ENCODE measurements around the gene CYP2W1. TPM values are rescaled to one million over a fixed set of nuclear protein-coding genes. Genes with fewer than 3 reads are reported as not detected.

Gene CYP2W1
- total and polyA plus RNA-seq, 2 experiments from 2014 or later = 31.1 to 72.3 TPM

DNA sequence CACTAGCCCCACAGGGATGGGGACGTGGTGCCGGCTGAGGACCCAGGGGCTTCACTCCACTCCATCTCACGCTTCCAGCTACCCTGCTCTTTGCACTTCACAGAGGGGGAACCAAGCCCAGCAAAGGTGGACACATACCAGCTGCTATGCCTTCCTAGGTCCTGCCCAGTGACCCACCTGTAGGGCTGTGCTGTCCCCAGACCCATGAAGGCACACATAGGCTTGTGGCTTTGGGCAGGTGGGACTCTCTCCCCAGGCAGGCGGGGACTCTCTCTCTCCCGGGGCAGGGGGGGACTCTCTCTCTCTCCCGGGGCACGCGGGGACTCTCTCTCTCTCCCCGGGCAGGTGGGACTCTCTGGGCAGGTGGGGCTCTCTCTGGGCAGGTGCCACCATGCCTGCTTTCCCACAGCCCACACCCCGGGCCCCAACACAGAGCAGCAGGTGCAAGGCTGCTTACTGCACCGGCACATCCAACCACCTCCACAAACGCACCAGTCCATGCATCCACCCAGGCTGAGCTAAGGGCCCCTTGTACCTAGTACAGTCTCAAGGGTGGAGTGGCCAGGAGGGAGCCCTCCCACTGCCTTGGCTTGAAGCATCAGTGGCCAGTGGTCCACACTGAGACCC is 47.6 kb downstream of the CYP2W1 start:
- Histone ChIP-seq H2AFZ (no peak overlapping the region), H3K9me2 (replicated peaks; ENCODE audit: insufficient read depth) (no peaks in the 10 kb centered on the region), H3K4me2 (no peak overlapping the region), H3K79me2 (peaks cover 25% of the 10 kb centered on the region), H3K9me3 (ENCODE audit: low read depth) (no peaks in the 10 kb centered on the region), H3K36me3 (replicated peaks; ENCODE audit: insufficient read depth, low read depth) (no peaks in the 10 kb centered on the region), H4K20me1 (ENCODE audit: insufficient read depth, poor library complexity, severe bottlenecking) (peaks cover 8% of the 10 kb centered on the region), H3K4me1 (ENCODE audit: insufficient read depth) (peaks cover 14% of the 10 kb centered on the region), H3K27me3 (no peaks in the 10 kb centered on the region), H3K4me3 (no peak overlapping the region), H3K27ac (no peak overlapping the region)
- TF ChIP-seq, protein P1, sequence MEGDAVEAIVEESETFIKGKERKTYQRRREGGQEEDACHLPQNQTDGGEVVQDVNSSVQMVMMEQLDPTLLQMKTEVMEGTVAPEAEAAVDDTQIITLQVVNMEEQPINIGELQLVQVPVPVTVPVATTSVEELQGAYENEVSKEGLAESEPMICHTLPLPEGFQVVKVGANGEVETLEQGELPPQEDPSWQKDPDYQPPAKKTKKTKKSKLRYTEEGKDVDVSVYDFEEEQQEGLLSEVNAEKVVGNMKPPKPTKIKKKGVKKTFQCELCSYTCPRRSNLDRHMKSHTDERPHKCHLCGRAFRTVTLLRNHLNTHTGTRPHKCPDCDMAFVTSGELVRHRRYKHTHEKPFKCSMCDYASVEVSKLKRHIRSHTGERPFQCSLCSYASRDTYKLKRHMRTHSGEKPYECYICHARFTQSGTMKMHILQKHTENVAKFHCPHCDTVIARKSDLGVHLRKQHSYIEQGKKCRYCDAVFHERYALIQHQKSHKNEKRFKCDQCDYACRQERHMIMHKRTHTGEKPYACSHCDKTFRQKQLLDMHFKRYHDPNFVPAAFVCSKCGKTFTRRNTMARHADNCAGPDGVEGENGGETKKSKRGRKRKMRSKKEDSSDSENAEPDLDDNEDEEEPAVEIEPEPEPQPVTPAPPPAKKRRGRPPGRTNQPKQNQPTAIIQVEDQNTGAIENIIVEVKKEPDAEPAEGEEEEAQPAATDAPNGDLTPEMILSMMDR (IDR thresholded peaks at IDR 0.05; ENCODE audit: poor library complexity) = no peak
- TF ChIP-seq EZH2 (IDR thresholded peaks at IDR 0.05; ENCODE audit: borderline replicate concordance) (no peak), EZH2phosphoT487 (IDR thresholded peaks at IDR 0.05; ENCODE audit: low read depth, severe bottlenecking, unreplicated experiment) (no peak)
- DNase-seq (ENCODE audit: low spot score) = no peak
- 88% methylated on average over 8 of the region's 12 CpGs for WGBS (ENCODE audit: low lambda C conversion rate, missing lambda C conversion rate)

DNA sequence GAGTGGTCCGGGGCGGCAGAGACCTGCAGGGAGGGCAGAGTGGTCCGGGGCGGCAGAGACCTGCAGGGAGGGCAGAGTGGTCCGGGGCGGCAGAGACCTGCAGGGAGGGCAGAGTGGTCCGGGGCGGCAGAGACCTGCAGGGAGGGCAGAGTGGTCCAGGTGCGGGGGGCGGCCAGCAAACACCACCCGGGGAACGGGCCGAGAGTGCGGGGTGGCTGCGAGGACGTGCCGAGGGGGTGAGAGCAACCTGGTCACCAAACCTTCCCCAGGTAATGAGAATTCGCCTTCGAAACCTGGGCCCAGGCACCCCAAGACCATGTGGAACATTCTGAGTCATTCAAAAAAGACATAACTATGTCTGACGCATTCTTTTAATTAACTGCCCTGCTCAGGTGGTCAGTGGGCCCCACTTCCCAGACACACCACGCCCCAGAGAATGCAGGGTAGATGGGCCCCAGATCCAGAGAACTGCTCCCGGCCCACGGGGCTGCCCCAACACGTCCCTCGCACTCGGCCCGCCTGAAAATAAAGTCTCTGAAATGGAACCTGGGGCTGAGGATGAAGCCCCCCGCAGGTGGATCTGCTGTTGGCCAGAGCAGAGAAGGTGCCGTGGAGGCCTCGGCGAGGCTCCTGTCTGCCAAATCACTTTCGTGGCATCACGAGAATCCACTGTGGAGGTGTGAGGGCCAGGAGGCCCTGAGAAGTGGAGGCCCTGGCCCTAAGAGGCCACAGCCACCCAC is 48.9 kb downstream of the CYP2W1 start:
- TF ChIP-seq EZH2 (IDR thresholded peaks at IDR 0.05; ENCODE audit: borderline replicate concordance) (no peak), EZH2phosphoT487 (IDR thresholded peaks at IDR 0.05; ENCODE audit: low read depth, severe bottlenecking, unreplicated experiment) (no peak)
- TF ChIP-seq, protein P1 (IDR thresholded peaks at IDR 0.05; ENCODE audit: poor library complexity) = no peak
- no peaks in the 10 kb centered on the region for H3K9me3 ChIP-seq (ENCODE audit: low read depth)
- H3K4me3 ChIP-seq = no peak overlapping the region
- no peaks in the 10 kb centered on the region for H3K27me3 ChIP-seq
- H3K4me1 ChIP-seq (ENCODE audit: insufficient read depth) = peaks cover 13% of the 10 kb centered on the region
- H3K9me2 ChIP-seq (replicated peaks; ENCODE audit: insufficient read depth) = no peaks in the 10 kb centered on the region
- no peaks in the 10 kb centered on the region for H3K36me3 ChIP-seq (replicated peaks; ENCODE audit: insufficient read depth, low read depth)
- no peak overlapping the region for H2AFZ ChIP-seq
- H3K27ac ChIP-seq = no peak overlapping the region
- DNase-seq (ENCODE audit: low spot score) = no peak
- peaks cover 12% of the 10 kb centered on the region for H3K79me2 ChIP-seq
- H3K4me2 ChIP-seq = no peak overlapping the region
- 95% methylated on average over 20 of the region's 33 CpGs for WGBS (ENCODE audit: low lambda C conversion rate, missing lambda C conversion rate)
- H4K20me1 ChIP-seq (ENCODE audit: insufficient read depth, poor library complexity, severe bottlenecking) = peaks cover 1% of the 10 kb centered on the region

DNA sequence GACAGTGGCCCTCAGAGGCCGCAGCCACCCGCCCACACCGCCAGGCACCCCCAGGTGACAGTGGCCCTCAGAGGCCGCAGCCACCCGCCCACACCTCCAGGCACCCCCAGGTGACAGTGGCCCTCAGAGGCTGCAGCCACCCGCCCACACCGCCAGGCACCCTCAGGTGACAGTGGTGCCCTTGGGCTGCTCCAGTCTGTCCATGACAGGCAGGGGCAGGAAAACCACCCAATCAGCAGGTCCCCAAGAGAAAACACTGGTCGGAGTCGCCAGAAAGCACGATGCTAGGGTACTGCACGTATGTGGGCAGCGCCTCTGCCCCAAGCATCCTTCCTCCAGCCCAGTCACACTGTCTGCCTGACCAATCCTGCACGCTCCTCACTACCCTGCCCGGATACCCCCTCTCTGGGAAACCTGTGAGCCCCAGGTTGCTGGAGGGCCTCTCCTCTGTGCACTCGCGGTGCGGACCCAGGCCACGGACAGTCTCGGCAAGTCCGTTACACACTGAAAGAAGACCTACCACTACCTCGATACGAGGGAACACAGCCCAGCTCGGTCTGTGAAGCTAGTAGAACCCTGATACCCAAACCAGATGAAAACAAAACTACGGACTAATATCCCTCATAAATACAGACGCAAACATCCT is 49.7 kb downstream of the CYP2W1 start:
- H3K79me2 ChIP-seq = peaks cover 4% of the 10 kb centered on the region
- WGBS (ENCODE audit: low lambda C conversion rate, missing lambda C conversion rate) = 95% methylated on average over 19 of the region's 25 CpGs
- H3K4me2 ChIP-seq = no peak overlapping the region
- no peaks in the 10 kb centered on the region for H3K9me3 ChIP-seq (ENCODE audit: low read depth)
- peaks cover 8% of the 10 kb centered on the region for H3K4me1 ChIP-seq (ENCODE audit: insufficient read depth)
- H4K20me1 ChIP-seq (ENCODE audit: insufficient read depth, poor library complexity, severe bottlenecking) = no peaks in the 10 kb centered on the region
- H3K4me3 ChIP-seq = no peak overlapping the region
- H2AFZ ChIP-seq = no peak overlapping the region
- H3K9me2 ChIP-seq (replicated peaks; ENCODE audit: insufficient read depth) = no peaks in the 10 kb centered on the region
- no peaks in the 10 kb centered on the region for H3K36me3 ChIP-seq (replicated peaks; ENCODE audit: insufficient read depth, low read depth)
- TF ChIP-seq, protein P1 (IDR thresholded peaks at IDR 0.05; ENCODE audit: poor library complexity) = no peak
- TF ChIP-seq EZH2 (IDR thresholded peaks at IDR 0.05; ENCODE audit: borderline replicate concordance) (no peak), EZH2phosphoT487 (IDR thresholded peaks at IDR 0.05; ENCODE audit: low read depth, severe bottlenecking, unreplicated experiment) (no peak)
- DNase-seq (ENCODE audit: low spot score) = no peak
- no peaks in the 10 kb centered on the region for H3K27me3 ChIP-seq
- H3K27ac ChIP-seq = no peak overlapping the region
